Body of pancreas (tissue), 4 donors: ENCODE data around the gene CNTNAP2.

Source experiments
- POLR2A ChIP-seq, 3 donors: fragments of 450-650 bp; IDR thresholded peaks; one replicate each; pipeline ENCODE4 v1.6.1; 2016; ENCODE audit warnings: antibody characterized with exemption in 3 of 3, mild to moderate bottlenecking in 2 of 3
- TF ChIP-seq, protein P1 (sequence below), 7 experiments: fragments of 450-650 bp in 4 of 7; fragments of 200-600 bp in 3 of 7; sonication (generic) in 3 of 7; IDR thresholded peaks; one replicate each; pipeline ENCODE4 v1.5.1; 2016 to 2019; ENCODE audit warnings: antibody characterized with exemption in 7 of 7

DNA sequence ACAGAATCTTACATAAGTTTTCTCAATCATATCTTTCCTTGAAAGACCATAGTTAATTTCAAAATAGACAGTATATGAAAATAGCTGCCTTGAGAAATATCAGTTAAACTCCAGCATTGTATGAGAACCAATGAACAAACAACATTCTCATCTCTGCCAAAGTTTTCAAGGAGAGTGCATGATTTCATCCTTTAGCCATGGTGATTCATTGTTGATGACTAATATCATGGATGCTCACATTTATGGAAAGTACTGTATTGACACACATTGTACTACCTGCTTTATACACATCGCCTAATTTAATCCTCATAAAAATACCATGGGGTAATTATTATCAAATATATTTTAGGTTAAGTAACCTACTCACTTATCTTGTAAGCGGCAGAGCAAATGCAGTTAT, 250.3 kb downstream of the CNTNAP2 start:
- TF ChIP-seq, protein P1, sequence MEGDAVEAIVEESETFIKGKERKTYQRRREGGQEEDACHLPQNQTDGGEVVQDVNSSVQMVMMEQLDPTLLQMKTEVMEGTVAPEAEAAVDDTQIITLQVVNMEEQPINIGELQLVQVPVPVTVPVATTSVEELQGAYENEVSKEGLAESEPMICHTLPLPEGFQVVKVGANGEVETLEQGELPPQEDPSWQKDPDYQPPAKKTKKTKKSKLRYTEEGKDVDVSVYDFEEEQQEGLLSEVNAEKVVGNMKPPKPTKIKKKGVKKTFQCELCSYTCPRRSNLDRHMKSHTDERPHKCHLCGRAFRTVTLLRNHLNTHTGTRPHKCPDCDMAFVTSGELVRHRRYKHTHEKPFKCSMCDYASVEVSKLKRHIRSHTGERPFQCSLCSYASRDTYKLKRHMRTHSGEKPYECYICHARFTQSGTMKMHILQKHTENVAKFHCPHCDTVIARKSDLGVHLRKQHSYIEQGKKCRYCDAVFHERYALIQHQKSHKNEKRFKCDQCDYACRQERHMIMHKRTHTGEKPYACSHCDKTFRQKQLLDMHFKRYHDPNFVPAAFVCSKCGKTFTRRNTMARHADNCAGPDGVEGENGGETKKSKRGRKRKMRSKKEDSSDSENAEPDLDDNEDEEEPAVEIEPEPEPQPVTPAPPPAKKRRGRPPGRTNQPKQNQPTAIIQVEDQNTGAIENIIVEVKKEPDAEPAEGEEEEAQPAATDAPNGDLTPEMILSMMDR (IDR thresholded peaks at IDR 0.05): no peak
- TF ChIP-seq POLR2A (IDR thresholded peaks at IDR 0.05): no peak
